Keratinocyte (primary cell): ENCODE data around the gene RETSAT.

ENCODE experiments used
- CTCF ChIP-seq, 3 experiments: IDR thresholded peaks in 1 of 3; conservative IDR thresholded peaks in 1 of 3; optimal IDR thresholded peaks in 1 of 3; 2 replicates in 2 of 3; 3 replicates in 1 of 3; pipeline versions ENCODE3 to v1.5.1; 2011; ENCODE audit warnings: low read length in 3 of 3, mild to moderate bottlenecking in 3 of 3, moderate library complexity in 2 of 3, control low read depth in 1 of 3, inconsistent platforms in 1 of 3; ENCODE audit not compliant: insufficient read depth in 2 of 3; ENCODE audit errors: extremely low read depth in 1 of 3
- EZH2 ChIP-seq: IDR thresholded peaks from one replicate; pipeline ENCODE4 v1.6.1; 2012; ENCODE audit warnings: inconsistent platforms, mild to moderate bottlenecking, low read length, moderate library complexity

DNA sequence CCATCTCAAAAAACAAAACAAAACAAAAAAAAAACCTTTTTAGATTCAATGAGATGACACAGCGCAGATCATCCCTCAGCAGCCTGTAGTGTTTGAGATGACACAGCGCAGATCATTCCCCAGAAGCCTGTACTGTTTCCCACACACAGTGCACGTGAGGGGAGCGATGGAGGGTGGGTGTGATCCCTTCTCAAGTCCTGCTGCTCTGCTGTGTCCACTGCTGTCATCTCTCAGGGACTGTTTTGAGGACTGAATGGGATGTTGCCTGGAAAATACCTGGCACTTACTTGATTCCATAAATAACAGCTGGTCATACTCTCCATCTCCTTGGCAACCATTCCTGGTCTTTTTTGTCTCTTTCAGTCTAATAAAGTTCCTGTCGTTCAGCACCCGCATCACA is 52.2 kb downstream of the RETSAT start:
- TF ChIP-seq EZH2 (no peak), CTCF (optimal IDR thresholded peaks at IDR 0.05 in 1 of 3, IDR thresholded peaks at IDR 0.05 in 1 of 3, conservative IDR thresholded peaks at IDR 0.05 in 1 of 3; ENCODE audit: extremely low read depth in 1 of 3, insufficient read depth in 2 of 3, low read length in 3 of 3) (no peak)
